GM20000 (cell line): Measurements from ENCODE around the gene ZIC2.

ENCODE experiments used
- DNase-seq: peaks from one replicate; pipeline ENCODE4 v3.0.0; 2012; ENCODE audit warnings: low spot score
- CTCF ChIP-seq: IDR thresholded peaks from 2 replicates; pipeline ENCODE4 v1.5.1; 2012; ENCODE audit warnings: mild to moderate bottlenecking, control low read depth; ENCODE audit errors: extremely low read depth, missing control alignments

Gene ZIC2

GRCh38 chr13:99981735-99982035 is at the start of gene ZIC2:
Gene ZIC2, plus strand, starts transcription at chr13:99981784. Its CDS starts 281 bp downstream, at chr13:99982065.
- no peak for DNase-seq
- TF ChIP-seq CTCF: no peak

GRCh38 chr13:99932912-99933311 is 48.7 kb upstream of the ZIC2 start:
- TF ChIP-seq CTCF: no peak
- DNase-seq: no peak

- no peak for DNase-seq
- no peak for TF ChIP-seq CTCF
These were observed 45.8 kb upstream of the ZIC2 start for GRCh38 chr13:99935772-99936171.

GRCh38 chr13:99938635-99939034 is 42.9 kb upstream of the ZIC2 start:
- DNase-seq: no peak
- no peak for TF ChIP-seq CTCF

- no peak for TF ChIP-seq CTCF
- no peak for DNase-seq
These were observed 40.5 kb upstream of the ZIC2 start for GRCh38 chr13:99941086-99941485.

- TF ChIP-seq CTCF: no peak
- DNase-seq: no peak
These were observed 39.7 kb upstream of the ZIC2 start for GRCh38 chr13:99941911-99942310.

GRCh38 chr13:99944102-99944501 is 37.5 kb upstream of the ZIC2 start:
- TF ChIP-seq CTCF: no peak
- DNase-seq: no peak
